HG02943 (cell line): ENCODE measurements around the gene ZNF641.
"Not testable (repeated sequence)": the region's sequence is repeated elsewhere in the genome, so short reads cannot be mapped to it uniquely, and the experiment has no call there.

Experiments used
- ATAC-seq: cut with Tn5 transposase; IDR thresholded peaks from one replicate; pipeline ENCODE4 v1.9.1; 2021; ENCODE audit warnings: mild to moderate bottlenecking, low read depth, moderate library complexity; ENCODE audit not compliant: unreplicated experiment

The ZNF641 gene

DNA sequence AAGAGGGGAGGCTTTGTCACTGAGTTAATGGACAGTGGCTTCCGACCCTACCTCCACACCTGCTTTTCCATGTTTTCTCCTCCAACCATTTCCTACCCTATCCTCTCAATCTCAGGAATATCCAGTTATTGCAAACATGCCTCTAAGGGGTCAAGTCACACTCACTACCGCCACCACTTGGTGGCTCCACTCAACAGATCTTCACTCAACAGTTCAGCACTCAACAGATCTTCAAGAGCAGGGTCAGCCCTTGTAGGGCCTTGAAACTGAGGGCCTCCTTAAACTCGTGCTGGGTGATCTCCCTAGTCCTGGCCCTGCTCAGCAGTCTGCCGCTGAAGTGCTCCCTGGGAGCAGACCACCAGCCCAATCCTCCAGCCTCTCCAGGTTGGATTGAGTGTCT lies 14.2 kb downstream of the ZNF641 start:
- no peak for ATAC-seq

DNA sequence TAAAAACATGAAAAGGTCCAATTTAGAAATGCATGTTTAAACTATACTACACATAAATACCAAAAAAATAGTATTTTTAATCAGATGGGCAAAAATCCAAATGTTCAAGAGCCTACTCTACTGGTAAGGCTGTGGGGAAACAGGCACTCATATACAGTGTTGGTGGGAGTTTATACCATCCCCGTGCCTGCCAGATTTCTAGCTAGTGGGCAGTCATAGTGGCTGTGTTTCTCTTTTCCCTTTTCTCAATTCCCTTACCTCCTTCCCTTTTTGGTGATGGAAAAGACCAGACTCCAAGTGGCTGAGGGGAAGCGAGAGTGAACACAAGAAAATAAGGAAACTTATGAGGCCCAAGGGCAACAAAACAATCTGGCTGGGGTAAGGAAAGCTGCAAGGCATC lies 14.7 kb downstream of the ZNF641 start:
- ATAC-seq: no peak

DNA sequence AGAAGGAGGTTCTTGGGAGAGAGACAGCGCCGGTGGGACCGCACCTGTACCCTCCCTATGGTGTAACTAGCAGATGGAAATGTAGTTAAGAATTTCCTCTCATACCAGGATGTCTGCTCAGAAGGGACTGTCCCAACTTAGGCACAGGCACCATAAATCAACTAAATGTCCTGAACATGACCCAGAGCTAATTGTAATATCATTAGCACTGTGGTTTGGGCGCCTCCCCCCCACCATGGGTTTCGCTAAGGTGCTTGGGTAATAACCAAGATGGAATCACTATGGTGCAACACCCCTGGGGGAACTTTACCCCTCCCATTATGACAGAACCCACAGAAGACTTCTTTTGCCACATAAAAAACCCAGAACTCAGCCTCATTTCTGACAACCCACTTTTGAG lies 15.9 kb downstream of the ZNF641 start:
- no peak for ATAC-seq

DNA sequence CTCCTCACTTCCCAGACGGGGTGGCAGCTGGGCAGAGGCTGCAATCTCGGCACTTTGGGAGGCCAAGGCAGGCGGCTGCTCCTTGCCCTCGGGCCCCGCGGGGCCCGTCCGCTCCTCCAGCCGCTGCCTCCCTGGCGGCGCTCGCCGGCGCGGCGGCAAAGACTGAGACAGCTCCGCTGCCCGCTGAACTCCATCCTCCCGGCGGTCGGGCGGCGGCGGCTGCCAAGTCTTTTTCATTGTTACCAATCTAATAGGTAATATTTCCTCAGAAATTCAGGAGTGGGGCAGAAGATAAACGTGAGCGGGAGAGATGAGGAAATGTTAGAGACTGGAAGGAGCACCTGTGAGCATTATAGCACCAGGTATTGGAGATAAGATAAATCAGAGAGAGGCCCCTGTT lies 17.0 kb downstream of the ZNF641 start:
- ATAC-seq: not testable (repeated sequence)

DNA sequence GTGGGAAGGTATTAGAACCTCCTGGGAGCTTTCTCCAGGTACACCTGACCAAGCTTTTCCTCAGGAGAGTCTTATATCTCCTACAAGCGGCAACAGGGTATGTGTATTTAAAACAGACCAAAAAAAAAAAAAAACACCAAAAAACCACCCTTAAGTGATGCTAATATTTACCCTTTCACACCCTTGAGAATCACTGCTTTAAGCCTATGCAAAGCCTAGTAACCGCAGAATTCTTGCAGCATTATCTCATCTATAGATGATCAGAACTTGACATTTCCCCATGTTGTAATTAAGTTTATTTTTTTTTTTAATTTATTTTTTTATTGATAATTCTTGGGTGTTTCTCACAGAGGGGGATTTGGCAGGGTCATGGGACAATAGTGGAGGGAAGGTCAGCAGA lies 19.3 kb downstream of the ZNF641 start:
- ATAC-seq: no peak

GRCh38 chr12:48329199-48329939 lies 21.4 kb downstream of the ZNF641 start:
- ATAC-seq: no peak

- ATAC-seq: no peak
Measured at GRCh38 chr12:48316491-48316890, 34.2 kb downstream of the ZNF641 start.

DNA sequence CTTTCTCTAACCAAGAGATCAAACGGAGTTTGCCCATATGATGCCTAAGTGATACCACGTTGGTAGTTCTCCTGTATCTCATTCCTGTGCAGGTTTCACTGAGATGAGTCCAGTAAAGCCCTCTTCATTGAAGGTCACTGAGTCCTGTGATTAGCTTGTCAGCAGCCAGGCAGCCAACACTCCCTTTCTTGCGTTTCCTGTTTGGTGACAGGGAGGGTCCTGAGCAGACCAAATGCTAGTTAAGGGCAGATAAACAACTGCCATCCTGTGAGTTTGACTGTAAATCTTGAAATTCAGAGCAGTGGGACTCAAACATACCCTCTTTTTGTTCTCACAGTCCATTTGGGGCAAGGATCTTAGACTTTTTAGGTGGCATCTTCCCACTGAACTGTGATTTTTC lies 39.4 kb downstream of the ZNF641 start:
- no peak for ATAC-seq

- ATAC-seq: no peak
Measured at GRCh38 chr12:48307269-48307668, 43.5 kb downstream of the ZNF641 start.

GRCh38 chr12:48305190-48305589 lies 45.5 kb downstream of the ZNF641 start:
- ATAC-seq: no peak

GRCh38 chr12:48302161-48302911 lies 48.4 kb downstream of the ZNF641 start:
- no peak for ATAC-seq

DNA sequence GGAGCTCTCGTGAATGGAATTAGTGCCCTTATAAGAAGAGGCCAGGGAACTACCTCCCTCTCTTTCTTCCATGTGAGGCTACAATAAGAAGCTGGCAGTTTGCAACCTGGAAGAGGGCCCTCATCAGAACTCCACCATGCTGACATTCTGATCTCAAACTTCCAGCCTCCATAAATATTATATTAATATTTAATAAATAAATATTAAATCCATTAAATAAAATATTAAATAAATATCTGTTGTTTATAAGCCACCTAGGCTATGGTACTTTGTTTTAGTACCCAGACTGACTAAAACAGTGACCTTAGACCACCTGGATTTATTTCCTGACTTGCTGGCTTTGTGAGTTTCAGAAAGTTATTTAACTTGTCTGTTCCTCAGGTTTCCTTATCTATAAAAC lies 49.9 kb downstream of the ZNF641 start:
- no peak for ATAC-seq

DNA sequence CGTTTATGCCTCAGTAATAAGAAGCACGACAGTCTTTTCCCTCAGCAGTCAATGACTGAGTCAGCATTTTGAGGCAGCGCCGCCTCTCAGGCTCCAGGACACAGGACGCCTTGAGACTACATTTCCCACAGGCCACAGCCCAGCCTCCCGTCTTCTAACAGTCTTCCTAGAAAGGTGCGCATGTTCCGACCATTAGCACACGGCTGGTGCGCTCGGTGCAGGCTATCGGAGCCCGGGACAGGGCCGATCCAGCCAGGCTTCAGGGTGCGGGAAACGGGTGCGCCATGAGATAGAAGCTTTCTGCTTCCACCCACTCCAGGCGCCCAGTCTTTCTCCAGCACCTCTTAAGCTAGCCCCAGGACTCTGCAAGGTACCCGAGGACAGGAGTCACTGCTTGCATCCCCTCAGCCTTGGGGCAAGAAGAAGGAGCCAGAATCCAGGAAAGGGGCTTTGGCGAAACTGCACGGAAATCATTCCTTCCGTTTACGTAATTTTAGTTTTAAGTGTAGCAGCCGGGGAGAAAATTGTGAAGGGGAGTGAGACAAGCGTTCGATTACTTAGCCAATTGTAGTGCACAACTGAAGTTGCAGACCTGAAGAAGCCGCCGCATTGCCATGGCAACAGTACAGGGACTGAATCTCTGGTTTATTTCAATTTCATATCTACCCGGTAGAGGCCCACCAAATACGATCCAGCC lies 54.0 kb downstream of the ZNF641 start:
- no peak for ATAC-seq

DNA sequence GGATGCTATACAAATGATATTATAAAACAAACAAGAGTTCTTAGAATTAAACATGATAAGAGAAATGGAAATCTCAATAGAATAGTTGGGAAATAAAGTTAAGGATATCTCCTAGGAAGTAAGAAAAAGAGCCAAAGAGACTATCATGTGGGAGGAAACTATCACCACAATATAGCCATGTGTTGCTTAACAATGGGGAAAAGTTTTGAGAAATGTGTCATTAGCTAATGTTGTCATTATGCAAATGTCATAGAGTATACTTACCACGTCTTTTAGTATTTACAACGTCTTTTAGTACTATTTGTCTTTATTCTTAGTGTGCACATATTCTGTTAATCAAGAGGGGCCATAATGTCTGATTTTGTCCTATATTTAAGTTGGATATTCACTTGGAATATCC lies 58.7 kb downstream of the ZNF641 start:
- no peak for ATAC-seq

GRCh38 chr12:48291511-48291910 lies 59.2 kb downstream of the ZNF641 start:
- ATAC-seq: no peak

- no peak for ATAC-seq
Measured at GRCh38 chr12:48288387-48289268, 62.1 kb downstream of the ZNF641 start.
